Astrocyte of the cerebellum (primary cell): Measurements from ENCODE around the gene TTL.

ENCODE experiments used
- DNase-seq: peaks from one replicate; pipeline ENCODE4 v3.0.0-alpha.2; 2011; ENCODE audit warnings: low read depth
- H3K4me3 ChIP-seq: 2 replicates; pipeline ENCODE4 v1.5.1; 2011; ENCODE audit warnings: mild to moderate bottlenecking, low read depth, low read length, moderate library complexity
- in situ Hi-C: cut with HindIII; loops from 2 replicates; pipeline ENCODE4 v1.10.0; 2017; ENCODE audit warnings: low sequenced_read_pairs
- TF ChIP-seq, protein P1 (sequence below): IDR thresholded peaks from 2 replicates; pipeline ENCODE4 v1.5.1; 2012; ENCODE audit warnings: low read length, low read depth, moderate library complexity, mild to moderate bottlenecking; ENCODE audit errors: missing control alignments

TTL gene

DNA sequence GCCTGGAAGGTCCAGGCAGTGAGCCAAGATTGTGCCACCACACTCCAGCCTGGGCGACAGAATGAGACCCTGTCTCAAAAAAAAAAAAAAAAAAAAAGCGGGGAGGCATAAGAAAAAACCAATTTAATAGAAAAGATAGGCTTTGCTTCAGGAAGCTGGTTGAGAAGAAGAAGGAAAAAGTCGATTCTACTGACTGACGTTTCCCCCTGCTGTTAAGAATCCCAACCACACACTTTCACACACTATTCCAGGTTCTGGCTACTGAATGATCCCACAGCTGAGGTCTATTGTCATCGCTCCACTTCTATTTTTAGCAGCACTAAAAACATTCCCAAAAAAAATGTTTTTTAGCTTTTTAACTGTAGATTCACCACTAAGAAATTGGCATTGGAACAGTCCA lies 95.8 kb downstream of the TTL start:
- DNase-seq = peak; percentile 43
- in situ Hi-C loops = no loop called here
- no peak overlapping the region for H3K4me3 ChIP-seq
- TF ChIP-seq, protein P1, sequence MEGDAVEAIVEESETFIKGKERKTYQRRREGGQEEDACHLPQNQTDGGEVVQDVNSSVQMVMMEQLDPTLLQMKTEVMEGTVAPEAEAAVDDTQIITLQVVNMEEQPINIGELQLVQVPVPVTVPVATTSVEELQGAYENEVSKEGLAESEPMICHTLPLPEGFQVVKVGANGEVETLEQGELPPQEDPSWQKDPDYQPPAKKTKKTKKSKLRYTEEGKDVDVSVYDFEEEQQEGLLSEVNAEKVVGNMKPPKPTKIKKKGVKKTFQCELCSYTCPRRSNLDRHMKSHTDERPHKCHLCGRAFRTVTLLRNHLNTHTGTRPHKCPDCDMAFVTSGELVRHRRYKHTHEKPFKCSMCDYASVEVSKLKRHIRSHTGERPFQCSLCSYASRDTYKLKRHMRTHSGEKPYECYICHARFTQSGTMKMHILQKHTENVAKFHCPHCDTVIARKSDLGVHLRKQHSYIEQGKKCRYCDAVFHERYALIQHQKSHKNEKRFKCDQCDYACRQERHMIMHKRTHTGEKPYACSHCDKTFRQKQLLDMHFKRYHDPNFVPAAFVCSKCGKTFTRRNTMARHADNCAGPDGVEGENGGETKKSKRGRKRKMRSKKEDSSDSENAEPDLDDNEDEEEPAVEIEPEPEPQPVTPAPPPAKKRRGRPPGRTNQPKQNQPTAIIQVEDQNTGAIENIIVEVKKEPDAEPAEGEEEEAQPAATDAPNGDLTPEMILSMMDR = peak; percentile 30

DNA sequence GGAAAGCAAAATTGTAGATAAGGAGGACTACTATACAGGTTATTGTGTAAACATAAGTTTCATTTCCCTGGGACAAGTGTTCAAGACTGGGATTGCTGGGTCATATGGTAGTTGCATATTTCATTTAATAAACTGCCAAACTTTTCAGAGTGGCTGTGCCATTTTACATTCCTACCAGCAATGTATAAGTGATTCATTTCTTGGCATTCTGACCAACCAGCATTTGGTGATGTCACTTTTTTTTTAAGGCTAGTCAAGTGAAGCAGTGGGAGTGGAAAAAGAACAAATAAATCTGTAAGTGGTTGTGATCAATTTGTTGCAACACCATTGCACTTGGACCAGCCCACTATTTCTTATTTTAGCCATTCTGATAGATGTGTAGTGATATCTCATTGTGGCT lies 97.3 kb downstream of the TTL start:
- peak; percentile 86 for DNase-seq
- in situ Hi-C loops = no loop called here
- H3K4me3 ChIP-seq = no peak overlapping the region
- TF ChIP-seq, protein P1 = peak; percentile 8

DNA sequence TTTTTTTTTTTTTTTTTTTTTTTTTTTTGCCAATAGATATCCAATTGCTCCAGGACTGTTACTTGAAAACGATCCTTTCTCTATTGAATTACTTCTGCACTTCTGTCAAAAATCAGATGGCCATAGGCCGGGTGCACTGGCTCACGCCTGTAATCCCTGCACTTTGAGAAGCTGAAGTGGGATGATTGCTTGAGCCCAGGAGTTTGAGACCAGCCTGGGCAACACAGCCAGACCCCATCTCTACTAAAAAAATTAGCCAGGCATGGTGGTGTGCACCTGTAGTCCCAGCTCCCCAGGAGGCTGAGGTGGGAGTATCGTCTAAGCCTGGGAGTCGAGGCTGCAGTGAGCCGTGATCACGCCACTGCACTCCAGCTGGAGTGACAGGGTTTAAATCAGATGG lies 98.1 kb downstream of the TTL start:
- in situ Hi-C loops = no loop called here
- DNase-seq = no peak
- no peak overlapping the region for H3K4me3 ChIP-seq
- TF ChIP-seq, protein P1 = no peak

DNA sequence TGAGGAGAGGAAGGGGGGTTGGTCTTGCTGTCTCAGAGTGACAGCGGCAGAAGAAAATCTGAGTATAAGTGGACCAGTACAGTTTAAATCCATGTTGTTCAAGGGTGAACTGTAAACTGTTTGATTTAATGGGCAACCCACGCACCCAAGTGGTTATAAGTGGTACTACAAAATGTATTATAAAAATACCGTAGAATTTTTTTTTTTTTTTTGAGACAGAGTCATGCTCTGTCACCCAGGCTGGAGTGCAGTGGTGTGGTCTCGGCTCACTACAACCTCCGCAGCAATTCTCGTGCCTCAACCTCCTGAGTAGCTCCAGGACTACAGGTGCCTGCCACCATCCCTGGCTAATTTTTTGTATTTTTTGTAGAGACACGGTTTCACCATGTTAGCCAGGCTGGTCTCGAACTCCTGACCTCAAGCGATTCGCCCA lies 100.4 kb downstream of the TTL start:
- in situ Hi-C loops = no loop called here
- H3K4me3 ChIP-seq = no peak overlapping the region
- TF ChIP-seq, protein P1 = peak; percentile 38
- peak; percentile 42 for DNase-seq

DNA sequence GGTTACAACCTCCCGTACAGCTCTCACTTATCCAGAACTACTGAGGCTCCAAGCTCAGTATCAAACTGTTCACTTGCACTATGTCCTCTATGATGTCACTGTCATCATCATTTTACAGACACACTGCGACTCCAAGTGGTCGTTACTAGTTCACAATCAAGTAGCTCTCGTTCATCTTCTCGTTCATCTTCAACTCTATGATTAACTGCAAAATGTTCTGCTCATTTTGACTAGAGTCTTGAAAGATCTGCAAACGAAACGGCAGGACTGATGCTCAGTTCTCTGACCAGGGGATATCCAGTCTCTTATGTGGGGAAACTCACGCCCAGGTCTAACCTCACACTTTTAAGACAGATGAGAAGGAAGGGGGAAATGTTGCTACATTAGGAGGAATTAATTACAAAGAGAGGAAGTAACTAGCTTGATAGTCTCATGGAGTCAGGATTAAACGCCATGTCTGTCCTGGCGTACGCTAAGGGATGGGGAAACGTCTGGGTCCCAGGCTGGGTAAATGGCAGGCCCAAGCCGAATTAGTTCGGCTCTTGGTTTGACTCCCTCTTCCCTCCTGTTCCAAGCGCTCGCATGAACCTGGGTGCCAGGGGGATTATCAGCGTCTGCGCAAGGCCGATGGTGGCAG lies 101.7 kb downstream of the TTL start:
- in situ Hi-C loops = no loop called here
- peak overlapping the region; percentile 68 for H3K4me3 ChIP-seq
- no peak for DNase-seq
- TF ChIP-seq, protein P1 = no peak

DNA sequence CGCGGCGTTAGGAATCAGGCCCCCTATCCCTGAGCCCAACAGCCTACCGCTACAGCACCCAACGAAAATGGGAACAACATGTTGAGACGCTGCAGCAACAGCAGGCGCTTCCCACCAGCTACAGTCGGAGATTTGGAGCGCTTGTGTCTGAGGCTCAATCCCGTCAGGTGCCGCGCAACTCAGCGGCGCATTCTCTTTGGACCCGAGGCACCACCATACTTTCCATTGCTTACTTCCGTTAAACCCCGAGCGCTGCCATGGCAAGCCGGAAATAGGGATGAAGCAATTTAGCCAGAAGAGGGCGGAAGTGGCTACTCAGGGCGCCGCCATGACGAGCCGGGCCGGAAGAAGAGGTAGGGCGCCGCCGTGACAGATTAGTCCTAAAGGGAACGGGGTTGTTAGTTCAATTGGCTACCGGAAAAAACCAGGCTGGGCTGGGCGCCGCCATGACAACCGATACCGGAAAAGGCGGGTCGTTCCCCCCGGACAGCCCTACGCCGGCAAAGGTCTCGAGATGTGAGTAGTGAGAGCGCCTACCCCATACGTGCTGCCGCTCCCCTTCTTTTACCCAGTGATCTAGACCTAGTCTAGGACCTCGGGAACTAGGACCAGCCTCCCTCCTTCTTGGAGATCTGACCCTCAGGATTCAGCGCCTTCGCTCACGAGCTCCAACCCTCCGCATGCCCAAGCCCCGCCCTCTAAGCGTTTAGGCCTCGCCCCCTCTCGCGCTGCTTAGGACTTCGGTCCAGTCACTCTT lies 102.4 kb downstream of the TTL start, which contains the start of gene CHCHD5:
Gene CHCHD5, plus strand, starts transcription at position 476 of the 757 bp plus-strand sequence. Its CDS starts 39 bp downstream, at position 515.
- H3K4me3 ChIP-seq = peak within 1 kb of the TSS; percentile 68
- in situ Hi-C loops = no loop called here
- peak; percentile 91 for DNase-seq
- TF ChIP-seq, protein P1 = no peak
